Keratinocyte (primary cell): ENCODE data around the gene LDLRAD4. TPM values are rescaled to one million over a fixed set of nuclear protein-coding genes. Genes with fewer than 3 reads are reported as not detected.

Experiments used
- DNase-seq: peaks from one replicate; pipeline ENCODE4 v3.0.0-alpha.2; 2011; ENCODE audit warnings: low read depth, missing footprints, low spot score
- FAIRE-seq: peaks from 2 replicates; lab custom pipeline; 2011; peaks lifted over from hg19 to GRCh38; lab: Jason Lieb, UNC
- H2AFZ ChIP-seq: 2 replicates; pipeline ENCODE4 v1.6.0; 2012; ENCODE audit warnings: low read length, control low read depth, inconsistent platforms; ENCODE audit not compliant: control insufficient read depth
- H3K27ac ChIP-seq: 2 replicates; pipeline ENCODE4 v1.5.1; 2011; ENCODE audit warnings: low read length; ENCODE audit not compliant: control insufficient read depth, insufficient read depth
- H3K27me3 ChIP-seq: 3 replicates; pipeline ENCODE4 v1.6.0; 2011; ENCODE audit warnings: low read length; ENCODE audit not compliant: control insufficient read depth, insufficient read depth; ENCODE audit errors: extremely low read depth
- H3K36me3 ChIP-seq, 2 experiments: 2 replicates in 1 of 2; 3 replicates in 1 of 2; pipeline ENCODE4 v1.5.1; 2011; ENCODE audit warnings: low read length in 2 of 2, mild to moderate bottlenecking in 1 of 2; ENCODE audit not compliant: control insufficient read depth in 2 of 2, insufficient read depth in 2 of 2; ENCODE audit errors: extremely low read depth in 1 of 2
- H3K4me1 ChIP-seq: 3 replicates; pipeline ENCODE4 v1.5.1; 2011; ENCODE audit warnings: low read length; ENCODE audit not compliant: control insufficient read depth, insufficient read depth; ENCODE audit errors: extremely low read depth
- H3K4me2 ChIP-seq: 3 replicates; pipeline ENCODE4 v1.6.0; 2011; ENCODE audit warnings: low read depth, low read length; ENCODE audit not compliant: control insufficient read depth, insufficient read depth; ENCODE audit errors: extremely low read depth
- H3K4me3 ChIP-seq, 3 experiments: fragments of 200-600 bp in 1 of 3; sonication (generic) in 1 of 3; 2 replicates in 2 of 3; 3 replicates in 1 of 3; pipeline ENCODE4 v1.5.1; 2011 to 2016; ENCODE audit warnings: low read length in 3 of 3, mild to moderate bottlenecking in 3 of 3, control low read depth in 2 of 3, inconsistent platforms in 1 of 3, low read depth in 1 of 3, mixed read lengths in 1 of 3, mixed run types in 1 of 3, moderate library complexity in 1 of 3; ENCODE audit not compliant: control insufficient read depth in 2 of 3, insufficient read depth in 2 of 3; ENCODE audit errors: extremely low read depth in 1 of 3
- H3K79me2 ChIP-seq: 2 replicates; pipeline ENCODE4 v1.6.0; 2012; ENCODE audit warnings: low read length; ENCODE audit not compliant: control insufficient read depth, insufficient read depth
- H3K9ac ChIP-seq: 3 replicates; pipeline ENCODE4 v1.6.0; 2011; ENCODE audit warnings: low read length; ENCODE audit not compliant: control insufficient read depth, insufficient read depth; ENCODE audit errors: extremely low read depth
- H3K9me1 ChIP-seq: 3 replicates; pipeline ENCODE4 v1.6.0; 2011; ENCODE audit warnings: low read length; ENCODE audit not compliant: control insufficient read depth, insufficient read depth; ENCODE audit errors: extremely low read depth
- H3K9me3 ChIP-seq: 2 replicates; pipeline ENCODE4 v1.5.1; 2012; ENCODE audit warnings: low read depth, low read length; ENCODE audit not compliant: control insufficient read depth
- H4K20me1 ChIP-seq: 3 replicates; pipeline ENCODE4 v1.6.0; 2011; ENCODE audit warnings: low read length; ENCODE audit not compliant: control insufficient read depth, insufficient read depth; ENCODE audit errors: extremely low read depth
- EZH2 ChIP-seq: IDR thresholded peaks from one replicate; pipeline ENCODE4 v1.6.1; 2012; ENCODE audit warnings: inconsistent platforms, mild to moderate bottlenecking, low read length, moderate library complexity
- dilution Hi-C: fragments of 300-500 bp; cut with MboI; formaldehyde crosslinking; loops from one replicate; pipeline ENCODE4 v1.7.0; 2020; ENCODE audit warnings: low sequenced_read_pairs; ENCODE audit not compliant: extremely low pct_ligation_motif_present
- polyA plus RNA-seq, 5 experiments: library from polyadenylated mRNA; depleted of rRNA in 3 of 5; stranded (reverse) in 3 of 5; stranded (forward) in 1 of 5; unstranded in 1 of 5; fragments of >200 nt; gene quantifications; 1 replicate in 1 of 5; 2 replicates in 3 of 5; 3 replicates in 1 of 5; pipeline versions ENCODE4 v1.2.1 to v1.2.3, GENCODE V29; 2011 to 2012; ENCODE audit warnings: missing spikeins in 2 of 5, low read depth in 1 of 5, low replicate concordance in 1 of 5
- TF ChIP-seq, protein P1 (sequence below), 3 experiments: IDR thresholded peaks in 1 of 3; conservative IDR thresholded peaks in 1 of 3; optimal IDR thresholded peaks in 1 of 3; 2 replicates in 2 of 3; 3 replicates in 1 of 3; pipeline versions ENCODE3 to v1.5.1; 2011; ENCODE audit warnings: low read length in 3 of 3, mild to moderate bottlenecking in 3 of 3, moderate library complexity in 2 of 3, control low read depth in 1 of 3, inconsistent platforms in 1 of 3; ENCODE audit not compliant: insufficient read depth in 2 of 3; ENCODE audit errors: extremely low read depth in 1 of 3

The LDLRAD4 gene
- polyA plus RNA-seq, 1 donor (not counting 4 experiments of a cell fraction or from before 2014, with no cell fraction given) = not detected

- Histone ChIP-seq H3K4me1 (no peaks in the 10 kb centered on the region), H3K27ac (no peak overlapping the region), H3K4me3 (no peak overlapping the region), H3K9me3 (no peaks in the 10 kb centered on the region), H3K9ac (no peak overlapping the region), H2AFZ (no peak overlapping the region), H3K9me1 (no peaks in the 10 kb centered on the region), H3K79me2 (no peaks in the 10 kb centered on the region), H4K20me1 (no peaks in the 10 kb centered on the region), H3K27me3 (no peaks in the 10 kb centered on the region), H3K36me3 (no peaks in the 10 kb centered on the region), H3K4me2 (no peak overlapping the region)
- no peak for DNase-seq
- no peak for FAIRE-seq
- dilution Hi-C loops = no loop called here
- TF ChIP-seq, protein P1, sequence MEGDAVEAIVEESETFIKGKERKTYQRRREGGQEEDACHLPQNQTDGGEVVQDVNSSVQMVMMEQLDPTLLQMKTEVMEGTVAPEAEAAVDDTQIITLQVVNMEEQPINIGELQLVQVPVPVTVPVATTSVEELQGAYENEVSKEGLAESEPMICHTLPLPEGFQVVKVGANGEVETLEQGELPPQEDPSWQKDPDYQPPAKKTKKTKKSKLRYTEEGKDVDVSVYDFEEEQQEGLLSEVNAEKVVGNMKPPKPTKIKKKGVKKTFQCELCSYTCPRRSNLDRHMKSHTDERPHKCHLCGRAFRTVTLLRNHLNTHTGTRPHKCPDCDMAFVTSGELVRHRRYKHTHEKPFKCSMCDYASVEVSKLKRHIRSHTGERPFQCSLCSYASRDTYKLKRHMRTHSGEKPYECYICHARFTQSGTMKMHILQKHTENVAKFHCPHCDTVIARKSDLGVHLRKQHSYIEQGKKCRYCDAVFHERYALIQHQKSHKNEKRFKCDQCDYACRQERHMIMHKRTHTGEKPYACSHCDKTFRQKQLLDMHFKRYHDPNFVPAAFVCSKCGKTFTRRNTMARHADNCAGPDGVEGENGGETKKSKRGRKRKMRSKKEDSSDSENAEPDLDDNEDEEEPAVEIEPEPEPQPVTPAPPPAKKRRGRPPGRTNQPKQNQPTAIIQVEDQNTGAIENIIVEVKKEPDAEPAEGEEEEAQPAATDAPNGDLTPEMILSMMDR (optimal IDR thresholded peaks at IDR 0.05 in 1 of 3, IDR thresholded peaks at IDR 0.05 in 1 of 3, conservative IDR thresholded peaks at IDR 0.05 in 1 of 3; ENCODE audit: extremely low read depth in 1 of 3, insufficient read depth in 2 of 3, low read length in 3 of 3) = no peak
- TF ChIP-seq EZH2 = no peak
Measured at GRCh38 chr18:13556502-13556901, 337.9 kb downstream of the LDLRAD4 start.

DNA sequence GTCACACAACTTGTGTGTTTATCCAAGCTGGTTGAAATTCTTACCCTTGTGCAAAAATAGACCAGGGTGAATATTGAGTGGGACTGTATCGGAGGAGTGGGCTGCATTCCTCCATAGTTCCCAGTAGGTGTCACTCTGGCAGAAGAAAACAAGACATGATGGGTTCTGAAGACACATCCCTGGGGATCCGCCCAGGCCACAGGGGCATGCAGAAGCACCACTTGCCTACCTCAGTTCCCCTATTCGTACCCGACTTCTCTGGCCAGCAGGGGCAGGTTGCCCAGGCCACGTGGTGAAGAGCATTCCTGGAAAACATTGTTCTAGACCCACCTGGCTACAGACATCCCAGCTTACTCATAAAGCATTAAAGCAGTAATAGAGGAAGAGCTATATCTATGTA is 339.6 kb downstream of the LDLRAD4 start:
- dilution Hi-C loops = no loop called here

More for the DNA sequence above, 339.6 kb downstream of the LDLRAD4 start:
- no peak overlapping the region for H2AFZ ChIP-seq
- peak; percentile 9 for DNase-seq
- no peaks in the 10 kb centered on the region for H4K20me1 ChIP-seq
- H3K79me2 ChIP-seq = no peaks in the 10 kb centered on the region
- no peaks in the 10 kb centered on the region for H3K9me3 ChIP-seq
- no peaks in the 10 kb centered on the region for H3K27me3 ChIP-seq
- no peaks in the 10 kb centered on the region for H3K36me3 ChIP-seq
- TF ChIP-seq EZH2 = no peak
- TF ChIP-seq, protein P1 (optimal IDR thresholded peaks at IDR 0.05 in 1 of 3, IDR thresholded peaks at IDR 0.05 in 1 of 3, conservative IDR thresholded peaks at IDR 0.05 in 1 of 3; ENCODE audit: extremely low read depth in 1 of 3, insufficient read depth in 2 of 3, low read length in 3 of 3) = peak; percentile 55 to 77 (median 73)
- H3K4me3 ChIP-seq = no peak overlapping the region
- no peak overlapping the region for H3K4me2 ChIP-seq
- no peaks in the 10 kb centered on the region for H3K4me1 ChIP-seq
- peak; percentile 75 for FAIRE-seq
- H3K27ac ChIP-seq = no peak overlapping the region
- H3K9ac ChIP-seq = no peak overlapping the region
- H3K9me1 ChIP-seq = no peaks in the 10 kb centered on the region
